ENCODE measurements around the gene LRRC40.
A peak's percentile ranks its signal among the peaks of the same experiment; 100 is the strongest.

LRRC40 gene

GRCh38 chr1:70205434-70206118 is at the start of gene LRRC40:
LRRC40 (minus strand) TSS chr1:70205579; CDS start chr1:70205540, 39 bp downstream.
- peak within 1 kb of the TSS; percentile 74 to 97 (median 85) for H3K4me3 ChIP-seq
- peak within 1 kb of the TSS; percentile 86 to 96 (median 92) for H3K4me2 ChIP-seq
- H4K20me1 ChIP-seq: peaks cover 20 to 72% (median 40%) of the 10 kb centered on the region in 11 experiments; a peak in 21 of 22 replicates
- no peak for TF ChIP-seq Cebpa-rat (IDR thresholded peaks at IDR 0.05)
- H3K9ac ChIP-seq: peak within 1 kb of the TSS; percentile 91 to 97 (median 95)
- peak within 1 kb of the TSS; percentile 89 to 95 (median 94) for H3K27ac ChIP-seq
- H3K9me3 ChIP-seq (replicated peaks in 1 of 11): no peaks in the 10 kb centered on the region
- peaks cover 41 to 72% (median 49%) of the 10 kb centered on the region in 10 experiments for H3K4me1 ChIP-seq
- H3K36me3 ChIP-seq: peaks cover 22 to 37% (median 27%) of the 10 kb centered on the region in 11 experiments
- no peaks in the 10 kb centered on the region for H3K27me3 ChIP-seq

- H3K27me3 ChIP-seq: no peaks in the 10 kb centered on the region
- TF ChIP-seq Cebpa-rat (IDR thresholded peaks at IDR 0.05): no peak
These were observed 43.4 kb upstream of the LRRC40 start for GRCh38 chr1:70248729-70249128.

GRCh38 chr1:70247768-70248167 is 42.4 kb upstream of the LRRC40 start:
- H3K9me3 ChIP-seq (replicated peaks in 1 of 11): no peaks in the 10 kb centered on the region
- H4K20me1 ChIP-seq: peaks cover 16 to 98% (median 83%) of the 10 kb centered on the region in 11 experiments; a peak in 21 of 22 replicates
- TF ChIP-seq Cebpa-rat (IDR thresholded peaks at IDR 0.05): no peak
- H3K4me1 ChIP-seq: no peaks in the 10 kb centered on the region
- H3K9ac ChIP-seq: no peak overlapping the region
- no peak overlapping the region for H3K4me3 ChIP-seq
- peaks cover 96 to 100% (median 99%) of the 10 kb centered on the region in 11 experiments for H3K36me3 ChIP-seq
- H3K27me3 ChIP-seq: no peaks in the 10 kb centered on the region
- H3K4me2 ChIP-seq: no peak overlapping the region
- no peak overlapping the region for H3K27ac ChIP-seq

More at GRCh38 chr1:70248729-70249128, 43.4 kb upstream of the LRRC40 start:
- no peaks in the 10 kb centered on the region for H3K4me1 ChIP-seq
- peaks cover 95 to 100% (median 98%) of the 10 kb centered on the region in 11 experiments for H3K36me3 ChIP-seq
- H3K9me3 ChIP-seq (replicated peaks in 1 of 11): no peaks in the 10 kb centered on the region
- H3K9ac ChIP-seq: no peak overlapping the region
- no peak overlapping the region for H3K4me2 ChIP-seq
- no peak overlapping the region for H3K27ac ChIP-seq
- no peak overlapping the region for H3K4me3 ChIP-seq
- H4K20me1 ChIP-seq: peaks cover 12 to 94% (median 81%) of the 10 kb centered on the region in 11 experiments; a peak in 21 of 22 replicates

GRCh38 chr1:70247122-70247521 is 41.7 kb upstream of the LRRC40 start:
- no peak overlapping the region for H3K9ac ChIP-seq
- H3K27ac ChIP-seq: no peak overlapping the region
- TF ChIP-seq Cebpa-rat (IDR thresholded peaks at IDR 0.05): no peak
- peaks cover 19 to 99% (median 88%) of the 10 kb centered on the region in 11 experiments; a peak in 21 of 22 replicates for H4K20me1 ChIP-seq
- H3K4me3 ChIP-seq: no peak overlapping the region
- H3K4me2 ChIP-seq: no peak overlapping the region
- H3K36me3 ChIP-seq: peaks cover 98 to 100% (median 100%) of the 10 kb centered on the region in 11 experiments
- H3K9me3 ChIP-seq (replicated peaks in 1 of 11): no peaks in the 10 kb centered on the region
- H3K27me3 ChIP-seq: no peaks in the 10 kb centered on the region
- H3K4me1 ChIP-seq: no peaks in the 10 kb centered on the region

- no peak overlapping the region for H3K4me3 ChIP-seq
- no peak overlapping the region for H3K27ac ChIP-seq
- peaks cover 98 to 100% (median 100%) of the 10 kb centered on the region in 11 experiments for H3K36me3 ChIP-seq
- no peaks in the 10 kb centered on the region for H3K9me3 ChIP-seq (replicated peaks in 1 of 11)
- H3K9ac ChIP-seq: no peak overlapping the region
- H3K4me1 ChIP-seq: no peaks in the 10 kb centered on the region
- H4K20me1 ChIP-seq: peaks cover 47 to 99% (median 91%) of the 10 kb centered on the region in 11 experiments; a peak in 21 of 22 replicates
- H3K27me3 ChIP-seq: no peaks in the 10 kb centered on the region
- no peak overlapping the region for H3K4me2 ChIP-seq
- no peak for TF ChIP-seq Cebpa-rat (IDR thresholded peaks at IDR 0.05)
These were observed 34.6 kb upstream of the LRRC40 start for GRCh38 chr1:70239940-70240339.

GRCh38 chr1:70234733-70235132 is 29.4 kb upstream of the LRRC40 start:
- Histone ChIP-seq H3K9me3 (replicated peaks in 1 of 11) (no peaks in the 10 kb centered on the region), H3K4me3 (no peak overlapping the region), H3K27ac (no peak overlapping the region), H3K27me3 (no peaks in the 10 kb centered on the region), H4K20me1 (peaks cover 24 to 100% (median 90%) of the 10 kb centered on the region in 11 experiments), H3K4me1 (no peaks in the 10 kb centered on the region), H3K9ac (no peak overlapping the region), H3K4me2 (no peak overlapping the region), H3K36me3 (peaks cover 91 to 100% (median 99%) of the 10 kb centered on the region in 11 experiments)
- TF ChIP-seq Cebpa-rat (IDR thresholded peaks at IDR 0.05): no peak

GRCh38 chr1:70231475-70231874 is 26.1 kb upstream of the LRRC40 start:
- peaks cover 33 to 100% (median 92%) of the 10 kb centered on the region in 11 experiments for H4K20me1 ChIP-seq
- peaks cover 87 to 100% (median 99%) of the 10 kb centered on the region in 11 experiments for H3K36me3 ChIP-seq
- H3K9me3 ChIP-seq (replicated peaks in 1 of 11): no peaks in the 10 kb centered on the region

GRCh38 chr1:70228670-70229069 is 23.3 kb upstream of the LRRC40 start:
- no peak overlapping the region for H3K4me3 ChIP-seq
- peaks cover 84 to 100% (median 98%) of the 10 kb centered on the region in 11 experiments for H3K36me3 ChIP-seq

More at GRCh38 chr1:70231475-70231874, 26.1 kb upstream of the LRRC40 start:
- Histone ChIP-seq H3K27ac (no peak overlapping the region; a peak in 1 of 22 replicates), H3K4me3 (no peak overlapping the region), H3K9ac (no peak overlapping the region), H3K4me1 (peaks cover 0 to 11% (median 0%) of the 10 kb centered on the region in 10 experiments; a peak in 5 of 20 replicates), H3K4me2 (no peak overlapping the region), H3K27me3 (no peaks in the 10 kb centered on the region)
- no peak for TF ChIP-seq Cebpa-rat (IDR thresholded peaks at IDR 0.05)

GRCh38 chr1:70227439-70227838 is 22.1 kb upstream of the LRRC40 start:
- TF ChIP-seq Cebpa-rat (IDR thresholded peaks at IDR 0.05): no peak
- Histone ChIP-seq H3K27ac (no peak overlapping the region), H3K36me3 (peaks cover 78 to 98% (median 93%) of the 10 kb centered on the region in 11 experiments), H3K9ac (peak overlapping the region in 2 of 11 experiments; percentile 19 to 55; a peak in 1 of 22 replicates), H4K20me1 (peaks cover 60 to 100% (median 99%) of the 10 kb centered on the region in 11 experiments), H3K4me2 (no peak overlapping the region), H3K27me3 (no peaks in the 10 kb centered on the region), H3K4me1 (peaks cover 12 to 32% (median 19%) of the 10 kb centered on the region in 10 experiments), H3K4me3 (no peak overlapping the region), H3K9me3 (replicated peaks in 1 of 11) (no peaks in the 10 kb centered on the region)

More at GRCh38 chr1:70228670-70229069, 23.3 kb upstream of the LRRC40 start:
- no peaks in the 10 kb centered on the region for H3K27me3 ChIP-seq
- H3K9ac ChIP-seq: no peak overlapping the region
- no peak overlapping the region for H3K27ac ChIP-seq
- peaks cover 50 to 100% (median 97%) of the 10 kb centered on the region in 11 experiments for H4K20me1 ChIP-seq
- no peak overlapping the region for H3K4me2 ChIP-seq
- H3K9me3 ChIP-seq (replicated peaks in 1 of 11): no peaks in the 10 kb centered on the region
- TF ChIP-seq Cebpa-rat (IDR thresholded peaks at IDR 0.05): no peak
- peaks cover 4 to 20% (median 9%) of the 10 kb centered on the region in 10 experiments for H3K4me1 ChIP-seq
